GM18907 (cell line): ENCODE results near the gene LRRC14B.

Source experiments
- ATAC-seq: cut with Tn5 transposase; IDR thresholded peaks from one replicate; pipeline ENCODE4 v1.9.1; 2021; ENCODE audit warnings: mild to moderate bottlenecking, moderate library complexity; ENCODE audit not compliant: unreplicated experiment

Gene LRRC14B

DNA sequence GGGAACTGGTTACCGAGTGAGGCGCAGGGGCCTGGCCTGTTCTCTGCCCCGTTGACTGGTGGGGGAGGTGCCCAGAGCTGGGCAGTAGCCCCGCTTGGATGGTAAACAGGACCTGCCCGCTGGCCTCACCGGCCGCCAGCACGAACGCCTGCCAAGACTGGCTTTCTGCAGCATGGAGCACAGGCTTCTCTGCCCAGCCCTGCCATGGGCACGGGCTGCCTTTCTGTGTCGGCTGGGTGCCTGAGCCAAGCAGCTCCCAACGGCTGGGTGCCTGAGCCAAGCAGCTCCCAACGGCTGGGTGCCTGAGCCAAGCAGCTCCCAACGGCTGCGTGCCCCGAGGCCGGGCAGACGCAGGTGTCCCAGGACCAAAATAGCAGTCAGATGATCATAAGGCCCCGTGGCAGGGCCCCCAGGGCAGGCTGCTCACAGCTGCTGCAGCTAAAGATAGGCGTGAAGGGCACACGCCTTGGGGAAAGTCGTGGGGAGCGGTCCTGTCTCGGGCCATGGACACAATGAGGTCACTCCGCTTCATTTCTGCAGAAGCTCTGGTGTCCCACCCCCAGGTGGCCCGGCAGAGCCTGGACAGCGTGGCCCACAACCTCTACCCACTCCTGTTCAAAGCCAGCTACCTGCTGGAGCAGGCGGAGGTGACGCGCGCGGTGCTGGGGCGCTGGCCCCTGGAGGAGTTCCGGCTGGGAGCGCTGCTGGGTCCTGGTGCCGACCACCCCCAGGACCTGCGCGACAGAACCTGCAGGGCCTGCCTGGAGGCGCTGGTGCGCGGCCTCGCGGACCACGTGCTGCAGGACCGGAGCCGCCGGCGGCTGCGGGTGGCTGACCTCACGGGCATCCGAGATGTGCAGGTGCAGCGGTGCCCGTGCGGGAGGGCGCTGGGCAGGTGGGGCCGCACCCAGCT is at the start of gene LRRC14B:
LRRC14B (plus strand) TSS at position 460 of the 913 bp plus-strand sequence; CDS start at position 504, 44 bp downstream.
- peak; percentile 42 for ATAC-seq

DNA sequence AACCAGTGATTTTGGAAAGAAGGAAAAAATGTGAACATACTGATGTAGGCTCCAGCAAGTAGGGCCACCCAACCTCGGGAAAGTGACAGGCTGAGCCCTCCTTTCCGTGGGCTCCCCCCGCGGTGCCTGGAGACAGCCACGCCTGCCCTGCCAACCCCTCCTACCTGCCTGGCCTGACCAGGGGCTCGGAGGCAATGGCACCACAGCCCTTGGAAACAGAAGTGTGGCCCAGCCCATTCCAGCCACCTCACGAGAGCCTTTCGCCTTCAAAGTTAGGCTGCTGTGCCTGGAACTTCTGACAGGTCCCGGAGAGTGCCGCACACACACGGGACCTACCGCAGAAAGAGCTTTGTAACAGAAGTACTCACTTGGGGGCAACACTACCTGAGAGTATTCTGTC is 49.5 kb upstream of the LRRC14B start:
- no peak for ATAC-seq

DNA sequence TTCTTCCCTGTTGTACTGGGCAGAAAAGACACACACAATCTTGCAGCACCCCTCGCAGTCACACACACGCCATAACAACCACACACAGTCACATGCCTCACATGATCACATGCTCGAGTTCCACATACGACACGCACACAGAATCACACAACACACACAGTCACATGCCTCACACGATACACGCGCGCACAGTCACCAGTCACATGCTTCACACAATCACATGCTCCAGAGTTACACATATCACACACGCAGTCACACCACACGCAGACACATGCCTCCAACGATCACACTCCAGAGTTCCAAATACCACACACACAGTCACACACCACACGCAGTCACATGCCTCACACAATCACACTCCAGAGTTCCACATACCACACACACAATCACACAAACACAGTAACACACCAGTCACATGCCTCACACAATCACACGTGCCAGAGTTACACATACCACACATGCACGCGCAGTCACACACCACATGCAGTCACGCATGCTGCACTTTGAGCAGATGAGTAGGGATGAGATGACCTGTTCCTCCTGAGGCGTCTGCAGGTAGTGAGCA is 49.0 kb upstream of the LRRC14B start:
- no peak for ATAC-seq

DNA sequence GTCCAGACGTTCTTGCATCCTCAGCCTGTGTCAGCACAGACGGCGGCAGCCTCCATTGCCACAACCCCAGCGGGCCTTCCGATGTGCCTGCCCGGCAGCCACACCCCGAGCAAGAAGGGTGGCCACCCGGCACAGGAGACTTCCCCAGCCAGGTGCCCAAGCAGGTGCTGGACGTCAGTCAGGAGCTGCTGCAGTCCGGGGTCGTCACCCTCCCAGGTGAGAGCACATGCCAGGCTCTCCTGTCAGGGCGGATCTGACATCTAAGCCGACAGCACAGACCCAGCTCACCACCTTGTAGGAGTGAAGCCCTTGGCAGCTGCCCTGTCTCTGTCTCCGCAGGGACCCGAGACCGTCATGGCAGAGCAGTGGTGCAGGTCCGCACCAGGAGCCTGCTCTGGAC is 48.3 kb upstream of the LRRC14B start:
- ATAC-seq = no peak

DNA sequence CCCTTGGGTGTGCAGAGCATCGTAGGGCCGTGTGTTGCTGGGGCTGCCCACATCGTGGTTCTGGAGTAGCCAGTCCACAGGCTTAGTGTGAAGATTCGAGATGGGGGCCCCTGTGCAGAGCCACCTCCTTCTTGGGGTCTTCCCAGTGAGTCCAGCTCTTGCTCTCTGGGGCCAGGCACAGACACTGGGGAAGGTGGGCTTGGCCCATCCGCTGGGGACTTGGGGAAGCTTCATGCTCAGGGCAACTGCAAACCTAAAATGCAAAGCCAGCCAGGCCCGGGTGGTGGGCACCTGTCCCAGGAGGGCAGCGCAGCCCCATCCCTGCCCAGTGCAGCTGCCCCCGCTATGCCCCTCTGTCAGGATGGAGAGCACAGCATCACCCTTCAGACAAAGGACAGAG is 46.4 kb upstream of the LRRC14B start:
- ATAC-seq = no peak

DNA sequence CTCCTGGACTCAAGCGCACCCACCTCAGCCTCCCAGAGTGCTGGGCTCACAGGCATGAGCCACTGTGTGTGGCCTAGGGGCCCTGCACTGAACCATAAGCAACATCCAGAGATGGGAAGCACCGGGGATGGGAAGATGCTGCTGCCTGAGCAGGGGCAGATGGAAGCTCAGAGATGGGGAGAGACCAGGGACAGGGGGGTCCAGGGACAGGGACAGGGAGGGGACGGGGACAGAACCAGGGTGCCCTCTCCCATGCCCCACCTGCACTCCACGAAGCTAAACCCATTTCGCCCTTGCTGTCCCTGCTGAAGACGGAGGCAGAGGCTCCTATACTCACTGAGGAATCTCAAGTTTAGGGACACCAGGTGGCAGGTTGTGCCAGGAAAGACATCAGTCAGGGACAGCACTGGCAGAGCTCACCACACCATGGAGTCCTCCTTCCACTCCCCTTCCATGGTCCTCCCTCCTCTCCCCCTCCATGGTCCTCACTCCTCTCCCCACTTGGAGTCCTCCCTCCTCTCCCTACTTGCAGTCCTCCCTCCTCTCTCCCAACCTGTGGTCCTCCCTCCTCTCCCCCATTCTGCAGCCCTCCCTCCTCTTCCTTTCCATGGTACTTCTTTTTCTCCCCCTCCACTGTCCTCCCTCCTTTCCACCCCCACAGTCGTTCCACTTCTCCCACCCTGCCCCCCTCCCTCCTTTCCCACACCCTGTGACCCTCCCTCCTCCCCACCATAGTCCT is 45.5 kb upstream of the LRRC14B start:
- no peak for ATAC-seq

DNA sequence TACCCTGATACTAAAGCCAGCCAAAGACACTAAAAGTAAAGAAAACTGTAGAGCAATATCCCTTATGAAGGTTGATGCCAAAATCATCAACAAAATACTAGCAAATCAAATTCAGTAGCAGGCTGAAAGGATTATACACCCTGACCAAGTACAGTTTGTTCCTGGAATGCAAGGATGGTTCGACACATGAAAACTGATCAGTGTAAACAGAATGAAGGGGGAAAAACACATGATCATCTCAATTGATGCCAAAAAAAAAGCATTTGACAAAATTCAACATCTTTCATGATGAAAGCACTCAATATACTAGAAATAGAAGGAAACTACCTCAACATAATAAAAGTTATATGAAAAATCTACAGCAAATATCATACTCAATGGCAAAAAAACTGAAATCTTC is 43.5 kb upstream of the LRRC14B start:
- ATAC-seq = no peak

DNA sequence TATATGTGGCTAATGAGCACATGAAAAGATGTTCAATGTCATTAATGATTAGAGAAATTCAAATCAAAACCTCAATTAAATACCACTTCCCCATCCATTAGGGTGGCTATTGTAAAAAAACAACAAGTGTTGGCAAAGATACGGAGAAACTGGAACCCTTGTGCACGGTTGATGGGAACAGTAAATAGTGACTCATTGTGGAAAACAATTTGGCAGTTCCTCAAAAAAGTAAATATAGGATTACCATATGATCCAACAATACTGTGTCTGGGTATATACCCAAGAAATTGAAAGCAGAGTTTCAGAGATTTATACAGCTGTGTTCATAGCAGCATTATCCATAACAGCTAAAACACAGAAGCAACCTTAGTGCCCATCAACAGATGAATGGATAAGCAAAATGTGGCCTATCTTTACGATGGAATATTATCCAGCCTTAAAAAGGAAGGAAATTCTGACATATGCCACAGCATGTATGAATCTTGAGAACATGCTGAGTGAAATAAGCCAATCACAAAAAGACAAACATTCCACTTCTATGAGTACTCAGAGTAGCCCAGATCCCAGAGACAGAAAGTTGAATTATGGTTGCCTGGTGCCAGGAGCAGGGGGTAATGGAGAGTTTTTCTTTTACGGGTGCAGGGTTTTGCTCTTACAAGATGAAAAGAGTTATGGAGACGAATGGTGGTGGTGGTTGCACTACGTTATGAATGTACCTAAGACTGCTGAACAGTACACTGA is 41.4 kb upstream of the LRRC14B start:
- no peak for ATAC-seq

DNA sequence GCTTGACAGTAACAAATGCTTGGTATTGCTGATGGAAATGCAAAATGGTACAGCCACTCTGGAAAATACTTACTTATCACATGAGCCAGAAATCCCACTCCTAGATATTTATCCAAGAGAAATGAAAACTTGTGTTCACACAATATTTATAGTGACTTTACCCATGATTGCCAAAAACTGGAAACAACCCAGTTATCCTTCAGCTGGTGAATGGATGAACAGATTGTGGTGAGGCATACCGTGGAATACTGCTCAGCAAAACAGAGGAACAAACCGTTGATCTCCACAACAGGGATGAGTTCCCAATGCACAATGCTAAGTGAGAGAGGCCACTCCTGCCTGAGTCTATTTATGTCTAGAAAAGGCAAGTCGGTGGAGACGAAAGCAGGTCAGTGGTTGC is 40.5 kb upstream of the LRRC14B start:
- ATAC-seq = no peak

DNA sequence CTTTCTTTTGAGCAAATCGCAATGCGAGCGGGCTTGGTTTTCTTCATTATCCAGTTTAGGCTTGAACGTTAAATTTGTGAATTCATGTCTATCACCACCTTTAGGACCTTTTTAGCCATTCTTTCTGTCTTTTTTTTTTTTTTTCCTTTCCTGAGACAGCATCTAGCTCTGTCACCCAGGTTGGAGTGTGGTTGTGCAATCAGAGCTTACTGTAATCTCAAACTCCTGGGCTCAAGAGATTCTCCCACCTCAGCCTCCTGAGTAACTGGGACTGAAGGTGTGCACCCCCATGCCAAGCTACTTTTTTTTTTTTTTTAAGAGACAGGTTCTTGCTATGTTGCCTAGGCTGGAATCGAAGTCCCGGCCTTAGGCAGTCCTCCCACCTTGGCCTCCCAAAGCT is 39.2 kb upstream of the LRRC14B start:
- ATAC-seq = no peak

DNA sequence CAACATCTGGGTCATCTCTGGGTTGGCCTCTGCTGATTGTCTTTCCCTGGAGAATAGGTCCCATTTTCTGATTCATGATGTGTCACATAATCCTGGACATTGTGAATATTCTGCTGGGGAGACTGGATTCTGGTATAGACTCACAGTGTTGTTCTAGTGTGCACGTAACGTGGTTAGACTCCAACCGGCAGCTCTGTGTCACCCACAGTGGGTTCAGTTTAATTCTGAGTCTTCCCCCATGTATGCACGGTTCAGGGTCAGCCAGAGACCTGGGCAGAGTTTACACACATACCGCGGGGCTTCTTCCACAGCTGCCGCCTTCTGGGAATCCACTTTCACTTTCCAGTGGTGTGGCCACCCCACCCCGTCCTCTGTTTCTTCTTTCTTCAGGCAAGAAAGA is 38.0 kb upstream of the LRRC14B start:
- no peak for ATAC-seq

DNA sequence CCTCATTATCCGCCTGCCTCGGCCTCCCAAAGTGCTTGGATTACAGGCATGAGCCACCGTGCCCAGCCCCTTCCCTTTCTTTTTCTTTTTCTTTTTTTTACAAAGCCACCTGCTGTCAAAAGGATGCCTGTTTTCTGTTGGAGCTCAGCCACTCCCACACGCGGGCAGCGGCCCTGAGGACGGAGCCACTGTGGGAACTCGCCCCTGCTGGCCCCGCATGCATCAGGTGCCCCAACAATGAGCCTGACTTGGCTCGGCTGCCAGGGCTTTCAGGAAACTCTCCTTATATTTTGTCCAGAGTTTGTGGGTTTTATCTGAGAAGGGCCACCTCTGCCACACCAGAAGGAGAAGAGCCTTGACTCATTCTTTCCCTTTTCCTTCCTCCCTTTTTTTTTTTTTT is 37.1 kb upstream of the LRRC14B start:
- ATAC-seq = no peak

DNA sequence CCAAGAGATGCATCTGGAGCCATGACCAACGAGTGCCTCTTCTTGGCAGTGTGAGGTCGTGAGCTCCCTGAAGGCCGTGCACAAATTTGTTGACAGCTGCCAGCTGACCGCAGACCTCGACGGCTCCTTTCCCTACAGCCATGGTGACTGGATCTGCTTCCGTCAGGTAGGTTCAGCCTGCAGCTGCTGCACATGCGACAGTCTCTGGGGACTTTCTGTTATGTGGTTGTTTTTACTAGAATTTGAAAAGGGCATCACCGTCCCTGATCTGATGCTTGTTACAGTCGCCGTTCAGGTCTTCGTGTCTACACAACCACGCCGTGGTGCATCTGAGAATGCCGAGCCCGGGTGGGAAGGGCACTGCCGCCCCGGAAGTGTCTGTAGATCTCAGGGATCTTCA is 36.5 kb upstream of the LRRC14B start:
- ATAC-seq = no peak

DNA sequence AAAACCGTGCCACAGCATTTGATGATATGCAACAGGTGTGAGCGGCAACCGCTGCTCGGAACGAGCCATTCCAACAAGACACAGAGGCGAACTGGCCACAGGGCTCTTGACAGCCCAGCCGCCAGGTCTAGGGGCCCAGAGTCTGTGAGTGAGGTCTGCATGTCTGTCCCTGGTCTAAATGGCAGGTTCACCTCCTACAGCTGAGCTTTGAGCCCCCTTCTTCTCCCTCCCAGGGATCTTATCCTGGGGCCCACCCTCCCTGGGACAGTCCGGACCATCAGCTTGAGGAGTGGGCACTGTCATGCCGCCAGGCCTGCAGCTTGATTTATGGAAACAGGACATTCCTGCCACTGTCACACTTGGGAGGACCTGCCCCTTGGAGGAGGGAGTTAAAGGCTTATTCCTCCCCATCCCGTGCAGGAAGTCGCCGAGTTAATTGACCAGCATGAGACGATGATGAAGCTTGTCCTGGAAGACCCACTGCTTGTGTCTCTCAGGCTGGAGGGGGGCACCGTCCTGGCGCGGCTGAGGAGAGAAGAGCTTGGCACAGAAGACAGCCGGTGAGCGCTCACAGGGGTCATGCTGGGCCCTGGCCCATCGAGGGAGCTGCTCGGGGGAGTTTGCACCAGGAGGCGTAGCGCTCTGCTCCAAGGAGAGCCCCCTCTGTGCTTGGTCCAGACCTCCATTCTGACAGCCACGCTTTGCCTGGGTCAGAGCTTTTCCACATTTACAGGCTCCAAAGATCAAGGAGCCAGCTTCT is 35.5 kb upstream of the LRRC14B start:
- no peak for ATAC-seq

DNA sequence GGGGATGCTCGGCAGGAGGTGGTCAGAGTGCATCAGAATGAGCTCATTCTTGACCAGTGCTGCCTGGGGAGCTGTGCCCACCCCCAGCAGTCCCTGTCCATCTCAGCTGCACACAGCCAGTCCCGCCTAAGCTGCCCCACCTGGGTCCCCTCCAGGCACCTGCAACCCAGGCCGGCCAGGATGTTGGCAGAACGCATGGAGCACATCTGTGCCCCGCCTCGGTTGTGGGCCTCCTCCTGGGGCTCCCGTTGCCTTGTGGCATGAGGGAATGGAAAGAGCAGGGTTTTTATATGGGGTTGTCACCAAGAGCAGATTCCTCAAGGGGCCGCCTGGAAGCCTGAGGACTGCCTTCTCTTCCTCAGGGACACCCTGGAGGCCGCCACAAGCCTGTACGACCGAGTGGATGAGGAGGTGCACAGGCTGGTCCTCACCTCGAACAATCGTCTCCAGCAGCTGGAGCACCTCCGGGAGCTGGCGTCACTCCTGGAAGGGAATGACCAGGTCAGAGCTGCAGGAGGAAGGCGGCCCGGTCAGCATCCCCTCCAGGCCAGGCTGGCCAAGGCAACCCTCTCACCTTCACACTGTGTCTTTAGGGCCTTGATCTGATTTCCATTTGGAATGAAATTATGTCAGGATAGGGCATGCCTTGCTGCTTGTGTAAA is 34.8 kb upstream of the LRRC14B start:
- no peak for ATAC-seq

DNA sequence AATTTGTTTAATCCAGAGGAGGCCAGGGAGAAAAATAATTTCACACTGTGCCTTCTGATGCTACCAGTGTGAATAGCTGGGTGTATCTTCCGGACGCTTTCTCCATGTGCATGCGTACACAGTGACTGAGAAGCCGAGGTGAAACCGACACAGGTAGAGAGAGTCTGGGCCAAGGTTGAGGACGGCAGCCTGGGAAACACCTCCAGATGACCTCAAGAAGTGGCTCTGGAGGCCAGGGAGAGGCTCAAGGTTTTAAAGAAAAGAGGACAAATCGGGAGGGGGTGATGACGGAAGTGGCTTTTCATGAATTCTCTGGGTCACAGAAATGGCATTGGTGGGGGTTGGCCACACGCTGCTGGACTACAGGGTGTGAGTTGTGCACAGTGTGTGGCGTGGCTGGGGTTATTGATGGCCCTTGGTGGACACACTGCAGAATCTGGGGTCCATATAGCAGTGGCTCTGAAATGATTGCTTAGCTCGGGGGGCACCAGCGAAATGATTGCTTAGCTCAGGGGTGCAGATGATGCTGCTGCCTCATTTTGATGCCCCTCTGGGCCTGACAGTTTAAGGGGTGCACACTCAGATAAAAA is 34.1 kb upstream of the LRRC14B start:
- no peak for ATAC-seq

DNA sequence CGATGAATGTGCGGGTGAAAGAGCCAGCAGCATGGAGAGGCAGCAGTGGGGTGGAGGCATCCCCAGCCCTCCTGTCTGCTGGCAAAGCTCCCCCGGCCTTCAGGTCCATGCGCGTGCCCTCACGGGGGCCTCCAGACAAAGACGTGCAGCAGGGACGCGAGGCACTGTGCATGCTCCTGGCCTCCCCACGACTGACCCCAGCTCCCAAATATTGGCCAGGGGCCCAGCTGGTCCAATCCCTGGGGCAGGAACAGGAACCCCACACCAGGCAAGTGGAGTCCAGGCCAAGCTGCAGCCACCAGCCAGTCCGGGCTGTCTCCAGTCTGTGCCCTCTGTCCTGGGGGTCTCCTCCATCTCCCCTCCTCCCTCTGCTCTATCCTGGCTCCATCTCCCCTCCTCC is 33.5 kb upstream of the LRRC14B start:
- no peak for ATAC-seq

DNA sequence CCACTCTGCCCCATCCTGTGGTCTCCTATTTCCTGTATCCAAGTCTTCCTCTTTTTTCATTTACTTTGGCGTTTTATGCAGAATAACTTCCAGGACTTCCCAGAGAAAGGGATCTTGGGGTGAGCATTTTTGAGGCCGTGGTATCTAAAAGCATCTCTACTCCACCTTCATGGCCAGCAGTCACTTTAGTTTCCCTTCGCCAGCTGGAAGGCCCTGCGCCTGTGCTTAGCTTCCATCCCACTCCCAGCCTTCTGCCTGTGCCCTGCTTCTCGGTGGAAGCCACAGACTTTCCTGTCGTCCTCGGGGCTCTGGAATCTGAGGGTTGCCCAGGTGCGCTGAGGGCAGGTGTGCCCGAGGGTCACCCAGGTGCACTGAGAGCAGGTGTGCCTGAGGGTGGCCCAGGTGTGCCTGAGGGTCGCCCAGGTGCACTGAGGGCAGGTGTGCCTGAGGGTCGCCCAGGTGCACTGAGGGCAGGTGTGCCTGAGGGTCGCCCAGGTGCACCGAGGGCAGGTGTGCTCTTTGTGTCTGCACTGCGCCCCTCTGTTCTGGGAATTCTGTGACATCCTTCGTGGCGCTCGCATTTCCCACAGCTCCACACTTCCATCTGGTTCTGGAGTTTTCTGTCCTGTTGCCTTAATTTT is 32.4 kb upstream of the LRRC14B start:
- no peak for ATAC-seq
